NT2/D1 (cell line): ENCODE data around the gene FAM72D.
"Not testable (repeated sequence)": the region's sequence is repeated elsewhere in the genome, so short reads cannot be mapped to it uniquely, and the experiment has no call there.

Experiments used
- SUZ12 ChIP-seq: IDR thresholded peaks from 2 replicates; pipeline ENCODE4 v1.6.1; 2011; ENCODE audit not compliant: insufficient read length, insufficient read depth; ENCODE audit errors: extremely low read depth
- YY1 ChIP-seq: IDR thresholded peaks from 2 replicates; pipeline ENCODE4 v1.6.1; 2011; ENCODE audit not compliant: insufficient read length, insufficient read depth

- TF ChIP-seq SUZ12, YY1: not testable (repeated sequence)
Measured at GRCh38 chr1:145112703-145113102, 16.9 kb downstream of the FAM72D start.
